Osteoblast (primary cell): ENCODE results near the gene MELTF. TPM values are rescaled to one million over a fixed set of nuclear protein-coding genes. Genes with fewer than 3 reads are reported as not detected.

Experiments
- DNase-seq: peaks from one replicate; pipeline ENCODE4 v3.0.0; 2011; ENCODE audit warnings: low spot score, mixed read lengths; ENCODE audit not compliant: insufficient read length; ENCODE audit errors: missing footprints
- H2AFZ ChIP-seq: 2 replicates; pipeline ENCODE4 v1.6.0; 2011; ENCODE audit warnings: mild to moderate bottlenecking, low read length
- H3K27ac ChIP-seq: 2 replicates; pipeline ENCODE4 v1.5.1; 2011; ENCODE audit warnings: mild to moderate bottlenecking, low read depth, low read length, moderate library complexity
- H3K27me3 ChIP-seq: 2 replicates; pipeline ENCODE4 v1.6.0; 2012; ENCODE audit warnings: mild to moderate bottlenecking, control low read depth, inconsistent platforms, low read length, moderate library complexity; ENCODE audit not compliant: insufficient read depth
- H3K36me3 ChIP-seq: 2 replicates; pipeline ENCODE4 v1.5.1; 2011; ENCODE audit warnings: mild to moderate bottlenecking, low read length, control low read depth, moderate library complexity; ENCODE audit not compliant: insufficient read depth
- H3K4me1 ChIP-seq: 2 replicates; pipeline ENCODE4 v1.5.1; 2011; ENCODE audit warnings: mild to moderate bottlenecking, low read length, control low read depth, moderate library complexity; ENCODE audit not compliant: insufficient read depth
- H3K4me2 ChIP-seq: 2 replicates; pipeline ENCODE4 v1.6.0; 2011; ENCODE audit warnings: mild to moderate bottlenecking, low read length; ENCODE audit not compliant: insufficient read depth
- H3K4me3 ChIP-seq: fragments of 200-600 bp; sonication (generic); 3 replicates; pipeline ENCODE4 v1.5.1; 2012; ENCODE audit warnings: mild to moderate bottlenecking, low read length, inconsistent platforms; ENCODE audit not compliant: insufficient read depth
- H3K79me2 ChIP-seq: 2 replicates; pipeline ENCODE4 v1.6.0; 2012; ENCODE audit warnings: mild to moderate bottlenecking, low read length, control low read depth, inconsistent platforms; ENCODE audit not compliant: insufficient read depth
- H3K9me3 ChIP-seq: 2 replicates; pipeline ENCODE4 v1.5.1; 2011; ENCODE audit warnings: low read depth, low read length, control low read depth
- H4K20me1 ChIP-seq: 2 replicates; pipeline ENCODE4 v1.6.0; 2012; ENCODE audit warnings: mild to moderate bottlenecking, low read length, control low read depth; ENCODE audit not compliant: insufficient read depth
- CTCF ChIP-seq: IDR thresholded peaks from 2 replicates; pipeline ENCODE4 v1.5.1; 2011; ENCODE audit warnings: mild to moderate bottlenecking, low read depth, low read length, moderate library complexity; ENCODE audit errors: extremely low read depth
- total RNA-seq: library from RNA; depleted of rRNA; stranded (reverse); fragments of >200 nt; gene quantifications from 2 replicates; pipeline ENCODE4 v1.2.3, GENCODE V29; 2012

MELTF gene
- total RNA-seq, 1 donor = 5.1 TPM

GRCh38 chr3:197025736-197026480 is 3.7 kb downstream of the MELTF start:
- TF ChIP-seq CTCF = no peak
- Histone ChIP-seq H3K4me1 (peaks cover 11% of the 10 kb centered on the region), H3K4me2 (no peak overlapping the region), H3K27me3 (peaks cover 27% of the 10 kb centered on the region), H3K9me3 (no peaks in the 10 kb centered on the region), H2AFZ (no peak overlapping the region), H3K79me2 (no peaks in the 10 kb centered on the region), H3K27ac (no peak overlapping the region), H3K36me3 (no peaks in the 10 kb centered on the region), H4K20me1 (no peaks in the 10 kb centered on the region), H3K4me3 (no peak overlapping the region)
- peak; percentile 78 for DNase-seq

GRCh38 chr3:197024881-197025735 is 4.5 kb downstream of the MELTF start:
- no peak overlapping the region for H3K27ac ChIP-seq
- no peaks in the 10 kb centered on the region for H3K79me2 ChIP-seq
- peak; percentile 78 for DNase-seq
- peaks cover 29% of the 10 kb centered on the region for H3K27me3 ChIP-seq
- no peaks in the 10 kb centered on the region for H3K9me3 ChIP-seq
- H3K36me3 ChIP-seq = no peaks in the 10 kb centered on the region
- peaks cover 7% of the 10 kb centered on the region for H3K4me1 ChIP-seq
- no peak overlapping the region for H2AFZ ChIP-seq
- H3K4me3 ChIP-seq = no peak overlapping the region
- H3K4me2 ChIP-seq = no peak overlapping the region
- TF ChIP-seq CTCF = no peak
- H4K20me1 ChIP-seq = no peaks in the 10 kb centered on the region

GRCh38 chr3:197023998-197024651 is 5.5 kb downstream of the MELTF start:
- Histone ChIP-seq H2AFZ (no peak overlapping the region), H4K20me1 (no peaks in the 10 kb centered on the region), H3K9me3 (no peaks in the 10 kb centered on the region), H3K79me2 (no peaks in the 10 kb centered on the region), H3K27ac (no peak overlapping the region), H3K4me1 (peaks cover 2% of the 10 kb centered on the region), H3K36me3 (no peaks in the 10 kb centered on the region), H3K4me2 (peak overlapping the region; percentile 67), H3K4me3 (no peak overlapping the region), H3K27me3 (peaks cover 38% of the 10 kb centered on the region)
- TF ChIP-seq CTCF = no peak
- peak; percentile 83 for DNase-seq
